CMK (cell line): Measurements from ENCODE around the gene KIAA1755.

Experiments used
- DNase-seq: peaks from one replicate; pipeline ENCODE4 v3.0.0-alpha.2; 2010; ENCODE audit warnings: low read depth

KIAA1755 gene

DNA sequence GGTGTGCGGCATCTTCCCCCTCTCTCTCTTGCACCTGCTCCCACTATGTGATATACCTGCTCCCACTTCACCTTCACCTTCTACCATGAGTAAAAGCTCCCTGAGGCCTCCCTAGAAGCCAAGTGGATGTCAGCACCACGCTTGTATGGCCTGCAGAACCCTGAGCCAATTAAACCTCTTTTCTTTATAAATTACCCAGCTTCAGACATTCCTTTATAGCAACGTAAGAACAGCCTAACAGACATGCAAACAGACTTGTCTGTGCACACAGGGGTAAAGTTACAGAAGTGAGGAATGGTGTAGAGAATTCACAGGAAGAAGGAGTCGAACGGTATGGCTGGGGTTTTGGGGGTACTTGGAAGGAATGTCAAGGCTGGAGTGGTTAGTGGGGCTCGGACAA is 80.7 kb downstream of the KIAA1755 start:
- DNase-seq = no peak

- DNase-seq = no peak
These were observed 82.0 kb downstream of the KIAA1755 start for GRCh38 chr20:38178581-38178980.

DNA sequence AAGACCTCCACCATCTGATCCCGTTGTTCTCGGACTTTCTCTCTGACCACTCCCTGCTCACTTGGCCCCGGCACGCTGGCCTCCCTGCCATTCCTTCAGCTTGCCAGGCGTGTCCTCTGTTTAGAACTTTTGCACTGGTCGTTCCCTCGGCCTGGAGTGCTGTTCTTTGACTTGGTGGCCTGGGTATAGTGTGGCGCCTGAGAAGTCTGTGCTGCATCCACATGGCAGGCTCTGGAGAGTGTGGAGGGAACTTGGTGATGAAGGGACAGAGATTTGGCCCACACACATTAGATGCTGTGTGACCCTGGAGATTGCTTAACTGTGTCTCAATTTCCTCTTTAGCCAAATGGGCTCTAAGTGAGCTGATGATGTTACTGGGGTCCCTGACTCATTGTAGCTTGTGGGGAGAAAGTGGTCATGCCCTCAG is 82.5 kb downstream of the KIAA1755 start:
- no peak for DNase-seq

DNA sequence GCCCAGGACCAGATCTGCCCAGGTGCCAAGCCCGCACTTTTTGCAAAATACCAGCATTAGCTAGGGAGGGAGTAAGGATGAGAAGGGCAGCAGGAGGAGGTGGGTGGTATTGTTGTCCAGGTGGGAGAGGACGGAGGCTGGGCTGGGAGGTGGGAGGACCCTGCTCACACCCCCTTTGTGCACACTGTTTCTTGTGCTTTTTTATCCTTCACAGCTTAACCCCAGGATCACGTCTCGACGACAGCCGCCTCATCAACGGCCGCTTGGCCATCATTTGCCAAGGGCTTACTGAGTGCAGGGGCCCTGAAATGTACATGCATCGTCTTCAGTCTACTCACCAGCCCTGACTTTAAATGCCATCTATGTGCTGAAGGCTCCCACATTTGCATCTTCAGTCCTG is 83.3 kb downstream of the KIAA1755 start:
- no peak for DNase-seq

DNA sequence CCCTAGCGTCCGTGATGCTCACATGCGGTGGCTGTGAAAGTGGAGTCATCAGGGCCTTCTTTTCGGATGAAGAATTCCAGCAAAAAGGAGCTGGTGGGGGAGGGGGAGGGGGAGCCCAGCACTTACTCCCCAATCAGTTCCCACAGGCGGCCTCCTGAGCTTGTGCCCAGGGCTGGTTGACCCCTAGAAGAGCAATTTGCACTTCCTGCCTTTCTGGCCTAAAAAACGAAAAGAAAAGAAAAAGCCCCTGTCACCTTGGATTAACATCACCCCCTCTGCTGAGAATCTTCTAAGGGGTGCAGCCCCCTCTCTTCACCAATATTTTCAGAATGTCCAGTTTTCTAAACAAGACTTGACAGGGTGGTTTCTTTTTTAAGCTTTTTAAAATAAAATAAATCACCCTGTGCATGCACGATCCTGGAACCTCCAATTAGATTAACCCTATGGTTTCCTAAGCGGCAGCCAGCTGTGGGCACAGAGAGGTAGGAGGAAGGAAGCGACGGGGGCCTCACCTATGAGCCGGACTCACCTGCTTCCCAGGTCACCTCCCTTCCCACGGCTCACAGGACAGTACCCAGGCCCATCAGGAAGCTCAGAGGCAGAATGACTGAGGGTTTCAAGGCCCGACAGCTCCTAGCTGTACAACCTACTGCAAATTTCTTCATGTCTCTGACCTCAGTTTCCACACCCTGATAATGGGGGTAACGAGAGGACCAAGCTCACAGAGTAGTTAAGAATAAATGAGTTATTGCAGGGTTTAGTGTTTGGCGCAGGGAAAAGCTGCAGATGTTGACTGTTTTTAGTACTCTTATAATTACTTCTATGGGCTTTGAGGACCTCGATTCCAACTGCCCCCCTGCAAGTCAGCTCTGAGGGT is 85.0 kb downstream of the KIAA1755 start:
- no peak for DNase-seq

GRCh38 chr20:38173237-38174156 is 87.0 kb downstream of the KIAA1755 start:
- DNase-seq = no peak

- DNase-seq = no peak
These were observed 88.1 kb downstream of the KIAA1755 start for GRCh38 chr20:38172408-38172807.

- no peak for DNase-seq
These were observed 88.9 kb downstream of the KIAA1755 start for GRCh38 chr20:38171675-38172043.

GRCh38 chr20:38170826-38171674 is 89.5 kb downstream of the KIAA1755 start:
- no peak for DNase-seq

- no peak for DNase-seq
These were observed 90.2 kb downstream of the KIAA1755 start for GRCh38 chr20:38170219-38170825.

DNA sequence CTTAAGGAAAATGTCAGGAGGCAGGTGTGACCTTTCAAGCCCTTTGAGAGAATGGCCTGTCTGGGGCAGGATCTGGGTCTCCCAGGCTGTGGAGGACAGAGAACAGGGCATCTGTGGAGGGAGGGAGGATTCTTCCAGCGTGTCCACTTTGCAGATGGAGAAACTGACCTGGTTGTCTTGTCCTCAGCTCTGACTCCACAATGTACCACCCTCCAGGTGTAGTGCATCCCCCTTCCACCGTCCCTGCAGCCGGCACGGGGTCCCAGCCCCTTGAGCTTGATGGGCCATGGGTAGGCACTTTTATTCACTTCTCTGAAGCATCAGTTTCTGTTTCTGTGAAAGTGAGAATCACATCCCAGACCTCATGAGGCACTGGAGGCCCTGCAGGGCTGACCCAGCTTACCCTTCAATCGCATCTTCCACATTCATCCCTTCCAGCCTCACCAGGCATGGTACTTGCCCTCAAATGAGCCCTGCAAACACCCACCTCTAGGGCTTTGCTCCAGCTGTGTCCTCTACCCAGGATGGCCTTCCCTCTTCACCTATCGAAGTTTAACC is 90.8 kb downstream of the KIAA1755 start:
- no peak for DNase-seq

DNA sequence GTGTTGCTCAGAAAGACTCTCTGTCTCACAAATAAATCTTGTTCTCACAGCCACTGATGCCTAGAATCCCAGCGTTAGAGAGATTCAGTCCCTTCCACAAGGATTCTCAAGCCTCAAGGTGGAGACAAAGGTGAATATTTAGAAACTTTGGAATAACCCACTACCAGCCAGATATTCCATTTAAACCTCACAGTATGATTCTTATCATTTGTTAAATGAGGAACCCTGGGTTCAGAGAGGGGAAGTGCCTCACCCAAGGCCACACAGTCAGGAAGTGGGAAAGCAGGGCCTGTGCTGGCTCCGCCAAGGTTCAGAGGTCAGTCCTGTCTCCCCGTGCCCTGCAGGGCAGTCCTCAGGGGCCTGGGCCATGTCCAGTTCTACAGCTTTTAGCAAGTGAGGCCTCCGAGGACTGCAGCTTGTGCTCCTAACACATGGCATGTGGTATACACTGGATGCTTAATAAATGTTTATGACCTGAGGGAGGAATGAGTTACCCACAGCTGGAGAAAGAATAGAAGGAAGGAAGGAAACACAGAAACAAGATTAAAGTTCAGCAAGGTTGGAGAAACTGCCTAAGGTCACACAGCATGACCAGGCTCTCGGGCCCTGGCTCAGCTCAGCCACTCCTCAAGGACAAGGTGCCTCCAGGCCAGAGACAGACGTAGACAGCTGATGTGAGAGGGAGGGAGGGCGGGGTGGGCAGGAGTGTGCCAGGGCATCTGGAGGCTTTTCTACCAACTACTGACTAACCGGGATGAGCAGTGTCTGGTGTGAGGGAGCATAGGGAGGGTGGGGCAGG is 91.5 kb downstream of the KIAA1755 start:
- DNase-seq = no peak

DNA sequence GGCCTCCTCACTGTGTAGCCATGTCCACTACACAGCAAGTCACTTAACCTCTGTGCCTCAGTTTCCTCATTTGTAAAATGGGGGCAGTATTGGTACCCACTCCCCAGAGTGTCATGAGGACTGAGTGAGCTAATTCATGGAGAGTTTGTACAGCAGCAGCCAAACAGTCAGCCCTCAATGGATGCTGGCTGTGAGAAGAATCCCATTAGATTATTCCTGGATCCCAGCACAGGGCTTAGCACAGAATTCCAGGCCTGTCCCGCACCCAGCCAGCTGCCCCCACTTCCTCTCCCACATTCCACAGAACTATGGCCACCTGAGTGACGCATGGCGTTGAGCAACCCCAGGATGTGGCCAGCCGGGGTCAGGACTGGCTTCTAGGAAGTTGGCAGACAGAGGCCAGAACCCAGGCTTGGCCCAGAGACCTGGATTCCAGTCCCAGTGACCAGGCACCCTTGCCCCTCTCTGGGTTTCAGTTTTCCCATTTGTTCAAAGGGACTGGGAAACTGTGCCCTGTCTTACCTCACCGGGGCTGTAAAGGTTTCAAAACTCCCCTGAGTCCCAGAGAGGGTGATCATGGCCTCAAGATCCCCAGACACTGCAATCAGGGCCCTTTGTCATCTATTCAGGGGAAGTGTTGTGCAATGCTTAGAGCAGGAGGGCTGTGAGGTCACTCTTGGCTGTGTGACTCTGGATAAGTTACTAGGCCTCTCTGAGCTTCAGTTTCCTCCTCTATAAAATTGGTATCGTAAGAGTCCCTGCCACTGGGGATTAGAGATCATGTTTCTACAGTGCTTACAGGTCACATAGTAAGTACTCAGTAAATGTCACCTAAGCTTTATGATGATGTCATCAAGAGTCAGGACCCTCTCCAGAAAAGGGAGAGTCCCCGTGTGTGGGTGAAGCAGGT is 92.4 kb downstream of the KIAA1755 start:
- DNase-seq = no peak

DNA sequence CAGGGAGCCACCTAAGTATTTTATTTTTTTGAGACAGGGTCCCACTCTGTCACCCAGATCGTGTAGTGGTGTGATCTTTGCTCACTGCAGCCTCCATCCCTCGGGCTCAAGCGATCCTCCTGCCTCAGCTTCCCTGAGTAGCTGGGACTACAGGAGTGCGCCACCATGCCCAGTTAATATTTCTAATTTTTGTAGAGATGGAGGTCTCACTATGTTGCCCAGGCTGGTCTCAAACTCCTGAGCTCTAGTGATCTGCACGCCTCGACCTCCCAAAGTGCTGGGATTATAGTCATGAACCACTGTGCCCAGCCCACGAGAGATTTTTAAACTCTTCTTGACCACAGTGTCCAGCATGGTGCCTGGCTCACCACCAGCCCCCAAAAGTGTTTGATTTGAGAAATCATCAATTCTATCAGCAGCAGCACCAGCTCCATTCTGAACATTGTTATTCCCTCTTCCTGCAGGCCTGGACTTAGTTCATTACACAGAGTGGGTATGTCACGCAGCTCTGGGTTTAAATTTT is 93.1 kb downstream of the KIAA1755 start:
- no peak for DNase-seq

DNA sequence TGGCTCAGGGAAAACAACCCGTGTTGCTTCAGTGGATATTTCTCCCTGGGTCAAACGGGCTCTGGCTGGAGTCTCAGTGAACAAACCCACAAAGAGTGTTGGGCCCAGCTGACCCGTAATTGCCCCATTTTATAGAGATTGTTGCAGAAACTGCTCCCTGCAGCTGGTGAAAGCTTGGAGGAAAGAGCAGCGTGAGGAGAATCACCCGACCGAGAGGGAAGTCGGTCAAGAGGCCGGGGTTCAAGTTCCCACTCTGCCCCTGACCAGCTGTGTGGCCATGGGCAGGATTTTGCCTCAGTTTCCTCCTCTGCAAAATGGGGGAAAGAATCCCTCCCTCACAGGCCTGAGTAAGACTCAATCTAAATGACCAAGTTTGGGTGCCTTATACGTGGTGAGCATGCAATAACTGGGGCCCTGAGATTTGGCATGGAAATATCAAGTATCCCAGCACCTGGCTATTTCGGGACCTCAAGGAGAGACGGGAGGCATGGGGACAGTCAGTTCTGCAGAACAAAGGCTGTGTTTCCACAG is 93.8 kb downstream of the KIAA1755 start:
- no peak for DNase-seq

DNA sequence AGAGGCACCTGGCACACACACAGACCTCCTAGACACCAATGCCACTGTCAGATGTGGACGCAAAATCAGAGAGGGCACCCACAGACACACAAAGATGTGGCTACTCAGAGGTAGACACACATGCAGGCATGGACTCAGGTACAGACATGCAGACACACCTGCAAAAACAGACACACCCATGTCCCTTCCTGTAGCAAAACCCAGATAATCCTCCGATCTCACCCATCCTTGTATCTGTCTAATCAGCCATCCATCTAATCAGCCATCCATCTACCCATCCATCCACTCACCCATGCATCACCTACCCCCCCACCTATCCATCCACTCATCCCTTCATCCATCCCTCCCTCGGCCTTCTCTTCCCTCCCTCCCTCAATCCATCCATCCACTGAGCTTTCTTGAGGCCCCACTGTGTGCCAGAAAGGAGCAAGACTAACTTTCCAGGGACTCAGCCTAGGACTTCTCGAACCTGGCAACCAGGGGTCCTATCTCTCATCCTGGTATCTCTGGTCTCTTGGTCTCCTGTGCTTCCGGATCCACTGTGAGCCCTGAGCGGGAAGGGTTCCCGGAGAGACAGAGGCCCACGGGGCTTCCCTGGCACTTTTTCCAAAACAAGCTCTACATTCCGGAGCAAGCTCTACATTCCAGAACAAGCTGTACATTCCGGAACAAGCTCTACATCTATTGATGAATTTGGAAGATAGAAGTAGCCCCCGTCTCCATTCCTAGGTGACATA is 94.4 kb downstream of the KIAA1755 start:
- DNase-seq = no peak

- peak; percentile 62 for DNase-seq
These were observed 95.2 kb downstream of the KIAA1755 start, which contains the start of gene TGM2 for GRCh38 chr20:38165089-38165965. Gene TGM2 (minus strand): TSS chr20:38165270. CDS start chr20:38165198, 72 bp downstream.
